ENCODE data around the gene TNXB.

Gene TNXB, protein sequence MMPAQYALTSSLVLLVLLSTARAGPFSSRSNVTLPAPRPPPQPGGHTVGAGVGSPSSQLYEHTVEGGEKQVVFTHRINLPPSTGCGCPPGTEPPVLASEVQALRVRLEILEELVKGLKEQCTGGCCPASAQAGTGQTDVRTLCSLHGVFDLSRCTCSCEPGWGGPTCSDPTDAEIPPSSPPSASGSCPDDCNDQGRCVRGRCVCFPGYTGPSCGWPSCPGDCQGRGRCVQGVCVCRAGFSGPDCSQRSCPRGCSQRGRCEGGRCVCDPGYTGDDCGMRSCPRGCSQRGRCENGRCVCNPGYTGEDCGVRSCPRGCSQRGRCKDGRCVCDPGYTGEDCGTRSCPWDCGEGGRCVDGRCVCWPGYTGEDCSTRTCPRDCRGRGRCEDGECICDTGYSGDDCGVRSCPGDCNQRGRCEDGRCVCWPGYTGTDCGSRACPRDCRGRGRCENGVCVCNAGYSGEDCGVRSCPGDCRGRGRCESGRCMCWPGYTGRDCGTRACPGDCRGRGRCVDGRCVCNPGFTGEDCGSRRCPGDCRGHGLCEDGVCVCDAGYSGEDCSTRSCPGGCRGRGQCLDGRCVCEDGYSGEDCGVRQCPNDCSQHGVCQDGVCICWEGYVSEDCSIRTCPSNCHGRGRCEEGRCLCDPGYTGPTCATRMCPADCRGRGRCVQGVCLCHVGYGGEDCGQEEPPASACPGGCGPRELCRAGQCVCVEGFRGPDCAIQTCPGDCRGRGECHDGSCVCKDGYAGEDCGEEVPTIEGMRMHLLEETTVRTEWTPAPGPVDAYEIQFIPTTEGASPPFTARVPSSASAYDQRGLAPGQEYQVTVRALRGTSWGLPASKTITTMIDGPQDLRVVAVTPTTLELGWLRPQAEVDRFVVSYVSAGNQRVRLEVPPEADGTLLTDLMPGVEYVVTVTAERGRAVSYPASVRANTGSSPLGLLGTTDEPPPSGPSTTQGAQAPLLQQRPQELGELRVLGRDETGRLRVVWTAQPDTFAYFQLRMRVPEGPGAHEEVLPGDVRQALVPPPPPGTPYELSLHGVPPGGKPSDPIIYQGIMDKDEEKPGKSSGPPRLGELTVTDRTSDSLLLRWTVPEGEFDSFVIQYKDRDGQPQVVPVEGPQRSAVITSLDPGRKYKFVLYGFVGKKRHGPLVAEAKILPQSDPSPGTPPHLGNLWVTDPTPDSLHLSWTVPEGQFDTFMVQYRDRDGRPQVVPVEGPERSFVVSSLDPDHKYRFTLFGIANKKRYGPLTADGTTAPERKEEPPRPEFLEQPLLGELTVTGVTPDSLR (N-terminal part only)

DNA sequence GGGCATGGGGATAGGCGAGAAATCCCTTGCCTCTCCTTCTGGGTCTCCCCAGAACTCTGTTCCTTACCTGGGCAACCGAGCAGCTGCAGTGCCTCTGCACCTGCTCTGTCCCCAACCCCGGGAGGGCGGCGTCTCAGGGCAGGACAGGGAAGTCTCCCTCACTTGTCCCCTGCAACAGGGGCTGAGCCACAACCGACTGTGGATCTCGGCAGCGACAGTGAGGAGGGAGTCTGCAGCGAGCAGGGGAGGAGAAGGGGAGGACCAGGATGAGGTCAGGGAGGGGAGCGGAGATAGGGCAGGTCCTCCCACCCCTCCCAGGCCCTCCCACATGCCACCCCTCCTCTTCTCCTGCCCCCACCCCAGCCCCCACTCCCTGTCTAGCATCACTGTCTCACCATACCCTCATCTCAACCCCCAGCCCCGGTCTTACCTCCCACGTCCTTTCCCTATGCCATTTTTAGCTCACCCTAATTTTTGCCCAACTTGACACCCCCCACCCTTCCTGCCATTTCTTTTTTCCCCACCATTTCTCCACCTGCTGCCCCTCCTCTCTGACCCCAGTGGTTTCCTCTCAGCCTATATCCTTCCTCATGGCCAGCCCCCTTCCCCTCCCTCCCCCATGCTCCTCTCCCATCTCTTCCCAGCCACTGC, at the start of gene TNXB:
Gene TNXB (minus strand): TSS at position 225 of the 651 bp plus-strand sequence. CDS start 11,140 bp downstream, outside the sequence.
- TF ChIP-seq, protein P1, sequence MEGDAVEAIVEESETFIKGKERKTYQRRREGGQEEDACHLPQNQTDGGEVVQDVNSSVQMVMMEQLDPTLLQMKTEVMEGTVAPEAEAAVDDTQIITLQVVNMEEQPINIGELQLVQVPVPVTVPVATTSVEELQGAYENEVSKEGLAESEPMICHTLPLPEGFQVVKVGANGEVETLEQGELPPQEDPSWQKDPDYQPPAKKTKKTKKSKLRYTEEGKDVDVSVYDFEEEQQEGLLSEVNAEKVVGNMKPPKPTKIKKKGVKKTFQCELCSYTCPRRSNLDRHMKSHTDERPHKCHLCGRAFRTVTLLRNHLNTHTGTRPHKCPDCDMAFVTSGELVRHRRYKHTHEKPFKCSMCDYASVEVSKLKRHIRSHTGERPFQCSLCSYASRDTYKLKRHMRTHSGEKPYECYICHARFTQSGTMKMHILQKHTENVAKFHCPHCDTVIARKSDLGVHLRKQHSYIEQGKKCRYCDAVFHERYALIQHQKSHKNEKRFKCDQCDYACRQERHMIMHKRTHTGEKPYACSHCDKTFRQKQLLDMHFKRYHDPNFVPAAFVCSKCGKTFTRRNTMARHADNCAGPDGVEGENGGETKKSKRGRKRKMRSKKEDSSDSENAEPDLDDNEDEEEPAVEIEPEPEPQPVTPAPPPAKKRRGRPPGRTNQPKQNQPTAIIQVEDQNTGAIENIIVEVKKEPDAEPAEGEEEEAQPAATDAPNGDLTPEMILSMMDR (conservative IDR thresholded peaks at IDR 0.05; ENCODE audit: low read depth, low read length): no peak
- H3K4me2 ChIP-seq: no peak within 1 kb of the TSS
- no peak within 1 kb of the TSS for H3K27ac ChIP-seq
- H3K4me3 ChIP-seq (IDR thresholded peaks at IDR 0.05; ENCODE audit: insufficient read depth, low read depth, low read length): no peak within 1 kb of the TSS
- H2AFZ ChIP-seq (ENCODE audit: low read depth): no peak within 1 kb of the TSS
- H4K20me1 ChIP-seq (ENCODE audit: insufficient read depth): no peaks in the 10 kb centered on the region
- no peaks in the 10 kb centered on the region for H3K36me3 ChIP-seq (ENCODE audit: insufficient read depth)
- peaks cover 43% of the 10 kb centered on the region; the same call in 1 of the 2 replicates for H3K27me3 ChIP-seq (ENCODE audit: insufficient read depth, low read depth)
- no peaks in the 10 kb centered on the region for H3K79me2 ChIP-seq (ENCODE audit: insufficient read depth, low read depth)
- no peak within 1 kb of the TSS for H3K9ac ChIP-seq
- H3K4me1 ChIP-seq (ENCODE audit: low read depth, poor library complexity, severe bottlenecking): no peaks in the 10 kb centered on the region

DNA sequence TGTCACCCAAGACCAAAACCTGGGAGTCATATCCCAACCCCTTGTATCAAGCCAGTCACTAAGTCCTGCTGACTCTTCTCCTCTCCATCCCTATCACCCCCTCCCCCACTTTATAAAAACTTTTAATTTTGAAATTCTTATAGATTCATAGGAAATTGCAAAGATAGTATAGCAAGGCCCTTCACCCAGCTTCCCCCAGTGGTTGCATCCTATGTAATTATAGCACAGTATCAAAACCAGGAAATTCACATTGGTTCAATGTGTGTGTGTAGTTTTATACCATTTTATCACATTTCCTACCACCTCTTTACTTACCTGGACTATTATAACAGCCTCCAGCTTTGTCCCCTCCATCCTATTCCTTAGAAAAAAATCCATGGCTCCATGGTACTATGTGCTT, 48.9 kb upstream of the TNXB start:
- TF ChIP-seq, protein P1 (conservative IDR thresholded peaks at IDR 0.05; ENCODE audit: low read depth, low read length): no peak
- Histone ChIP-seq H3K27me3 (ENCODE audit: insufficient read depth, low read depth) (peaks cover under 1% of the 10 kb centered on the region; the same call in 1 of the 2 replicates), H3K36me3 (ENCODE audit: insufficient read depth) (no peaks in the 10 kb centered on the region), H3K79me2 (ENCODE audit: insufficient read depth, low read depth) (no peaks in the 10 kb centered on the region), H3K9ac (no peak overlapping the region), H3K4me1 (ENCODE audit: low read depth, poor library complexity, severe bottlenecking) (no peaks in the 10 kb centered on the region), H3K4me2 (no peak overlapping the region), H4K20me1 (ENCODE audit: insufficient read depth) (no peaks in the 10 kb centered on the region), H2AFZ (ENCODE audit: low read depth) (no peak overlapping the region), H3K4me3 (IDR thresholded peaks at IDR 0.05; ENCODE audit: insufficient read depth, low read depth, low read length) (no peak overlapping the region), H3K27ac (no peak overlapping the region)

DNA sequence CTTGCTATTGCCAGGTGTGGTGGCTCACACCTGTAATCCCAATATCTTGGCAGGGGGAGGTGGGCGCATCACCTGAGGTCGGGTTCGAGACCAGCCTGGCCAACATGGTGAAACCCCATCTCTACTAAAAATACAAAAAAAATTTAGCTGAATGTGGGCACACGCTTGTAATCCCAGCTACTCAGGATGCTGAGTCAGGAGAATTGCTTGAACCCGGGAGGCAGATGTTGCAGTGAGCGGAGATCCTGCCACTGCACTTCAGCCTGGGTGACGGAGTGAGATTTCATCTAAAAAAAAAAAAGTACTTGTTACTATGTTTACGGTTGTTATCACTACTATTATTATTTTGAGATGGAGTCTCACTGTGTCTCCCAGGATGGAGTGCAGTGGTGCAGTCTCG, 47.8 kb upstream of the TNXB start:
- no peak overlapping the region for H3K4me2 ChIP-seq
- H3K27me3 ChIP-seq (ENCODE audit: insufficient read depth, low read depth): peaks cover 6% of the 10 kb centered on the region; the same call in 1 of the 2 replicates
- TF ChIP-seq, protein P1 (conservative IDR thresholded peaks at IDR 0.05; ENCODE audit: low read depth, low read length): no peak
- H4K20me1 ChIP-seq (ENCODE audit: insufficient read depth): no peaks in the 10 kb centered on the region
- H3K4me3 ChIP-seq (IDR thresholded peaks at IDR 0.05; ENCODE audit: insufficient read depth, low read depth, low read length): no peak overlapping the region
- no peak overlapping the region for H2AFZ ChIP-seq (ENCODE audit: low read depth)
- H3K79me2 ChIP-seq (ENCODE audit: insufficient read depth, low read depth): no peaks in the 10 kb centered on the region
- no peaks in the 10 kb centered on the region for H3K36me3 ChIP-seq (ENCODE audit: insufficient read depth)
- no peak overlapping the region for H3K27ac ChIP-seq
- H3K4me1 ChIP-seq (ENCODE audit: low read depth, poor library complexity, severe bottlenecking): no peaks in the 10 kb centered on the region
- H3K9ac ChIP-seq: no peak overlapping the region

Data from KMS-11 (cell line).